ENCODE results near the gene DLG4. TPM values are rescaled to one million over a fixed set of nuclear protein-coding genes. Genes with fewer than 3 reads are reported as not detected.
A peak's percentile ranks its signal among the peaks of the same experiment; 100 is the strongest.
"Not testable (repeated sequence)": the region's sequence is repeated elsewhere in the genome, so short reads cannot be mapped to it uniquely, and the experiment has no call there.

Gene DLG4
- polyA plus RNA-seq, 10 donors: 15.3 to 31.0 (median 21.1) TPM

- peak in 2 of 3 donors; percentile 46 to 58 for DNase-seq
Measured at GRCh38 chr17:7250695-7251627, 31.3 kb upstream of the DLG4 start.

- no peak for DNase-seq
Measured at GRCh38 chr17:7249830-7250229, 30.2 kb upstream of the DLG4 start.

GRCh38 chr17:7249214-7249613 lies 29.6 kb upstream of the DLG4 start:
- DNase-seq: no peak

- DNase-seq: peak in 1 of 3 donors; percentile 63
Measured at GRCh38 chr17:7248796-7249195, 29.2 kb upstream of the DLG4 start.

GRCh38 chr17:7246779-7247178 lies 27.1 kb upstream of the DLG4 start:
- no peak for DNase-seq

- not testable (repeated sequence) for DNase-seq
Measured at GRCh38 chr17:7243838-7244237, 24.2 kb upstream of the DLG4 start.

- no peak for DNase-seq
Measured at GRCh38 chr17:7243453-7243729, 23.8 kb upstream of the DLG4 start.

- DNase-seq: peak; percentile 97 to 98 (median 98)
Measured at GRCh38 chr17:7242717-7243452, 23.2 kb upstream of the DLG4 start.

GRCh38 chr17:7241783-7242716 lies 22.4 kb upstream of the DLG4 start, which contains the start of gene GABARAP:
Gene GABARAP (minus strand): TSS chr17:7242449. CDS start chr17:7242330, 119 bp downstream.
- DNase-seq: peak; percentile 96 to 99 (median 98)

GRCh38 chr17:7241090-7241733 lies 21.6 kb upstream of the DLG4 start:
- DNase-seq: no peak

- DNase-seq: no peak
Measured at GRCh38 chr17:7240375-7240774, 20.7 kb upstream of the DLG4 start.

GRCh38 chr17:7239091-7240027 lies 19.7 kb upstream of the DLG4 start, which contains the start of gene PHF23:
Gene PHF23 (minus strand): TSS chr17:7239457. CDS start chr17:7239279, 178 bp downstream.
- peak; percentile 100 for DNase-seq

- peak in 1 of 3 donors; percentile 64 for DNase-seq
Measured at GRCh38 chr17:7238420-7239090, 18.9 kb upstream of the DLG4 start.

- peak in 2 of 3 donors; percentile 79 to 84 for DNase-seq
Measured at GRCh38 chr17:7237761-7238419, 18.3 kb upstream of the DLG4 start.

- DNase-seq: no peak
Measured at GRCh38 chr17:7237266-7237760, 17.7 kb upstream of the DLG4 start.

GRCh38 chr17:7236808-7237207 lies 17.2 kb upstream of the DLG4 start:
- no peak for DNase-seq

GRCh38 chr17:7235693-7236665 lies 16.3 kb upstream of the DLG4 start:
- DNase-seq: no peak
